ENCODE measurements around the gene RAE1.
"Not testable (repeated sequence)": the region's sequence is repeated elsewhere in the genome, so short reads cannot be mapped to it uniquely, and the experiment has no call there.

Gene RAE1

DNA sequence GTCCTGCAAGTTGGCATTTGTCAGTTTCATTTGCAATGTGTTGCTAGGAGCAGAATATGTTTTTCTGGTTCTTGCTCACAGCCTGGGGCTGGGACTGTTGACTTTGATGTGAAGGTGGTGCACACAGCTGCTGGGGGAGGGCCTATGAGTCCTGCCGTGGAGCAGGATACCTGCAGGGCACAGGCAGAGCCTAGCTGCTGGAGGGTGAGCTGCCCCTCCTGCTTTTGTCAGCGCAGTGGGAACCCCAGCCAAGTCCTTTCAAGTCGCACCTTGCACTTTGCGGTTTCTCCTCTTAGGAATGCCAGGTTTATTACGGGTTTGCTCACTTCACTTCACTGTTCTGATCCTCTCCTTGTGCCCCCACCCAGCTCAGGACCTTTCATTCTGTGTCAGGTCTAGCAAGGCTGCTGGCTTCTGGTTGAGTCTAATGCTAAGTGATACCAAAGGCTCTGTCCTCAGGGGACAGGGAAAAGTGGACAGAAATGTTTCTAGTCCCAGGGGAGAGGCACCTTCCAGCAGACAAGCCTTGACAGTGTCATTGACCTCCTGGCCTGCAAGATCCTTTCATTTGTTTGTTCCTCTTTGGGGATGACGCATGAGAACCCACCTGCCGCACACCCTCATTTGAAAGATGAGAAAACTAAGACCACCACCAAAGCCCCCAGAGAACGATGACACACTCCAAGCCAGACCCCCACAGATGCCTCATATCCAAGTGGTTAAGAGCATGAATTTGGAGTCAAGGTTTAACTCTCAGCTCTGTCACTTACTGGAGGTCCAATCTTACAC is 24.2 kb upstream of the RAE1 start:
- no peak for DNase-seq (ENCODE audit: low spot score)

DNA sequence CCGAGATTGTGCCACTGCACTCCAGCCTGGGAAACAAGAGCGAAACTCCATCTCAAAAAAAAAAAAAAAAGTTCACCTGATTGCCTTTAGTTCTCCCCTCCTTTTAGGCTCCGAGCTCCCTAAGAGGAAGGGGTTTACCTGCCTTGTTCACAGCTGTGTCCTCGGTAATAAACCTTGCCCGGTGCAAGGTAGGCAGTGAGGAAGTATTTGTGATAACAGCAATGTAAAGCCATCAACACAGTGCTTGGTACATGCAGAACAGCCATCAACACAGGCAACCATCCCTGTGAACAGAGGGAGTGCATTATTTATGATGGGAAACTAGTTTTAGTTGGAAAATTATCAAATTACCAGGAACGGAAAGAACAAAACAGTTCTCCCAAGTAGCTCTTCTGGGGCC is 23.2 kb upstream of the RAE1 start:
- no peak for DNase-seq (ENCODE audit: low spot score)

DNA sequence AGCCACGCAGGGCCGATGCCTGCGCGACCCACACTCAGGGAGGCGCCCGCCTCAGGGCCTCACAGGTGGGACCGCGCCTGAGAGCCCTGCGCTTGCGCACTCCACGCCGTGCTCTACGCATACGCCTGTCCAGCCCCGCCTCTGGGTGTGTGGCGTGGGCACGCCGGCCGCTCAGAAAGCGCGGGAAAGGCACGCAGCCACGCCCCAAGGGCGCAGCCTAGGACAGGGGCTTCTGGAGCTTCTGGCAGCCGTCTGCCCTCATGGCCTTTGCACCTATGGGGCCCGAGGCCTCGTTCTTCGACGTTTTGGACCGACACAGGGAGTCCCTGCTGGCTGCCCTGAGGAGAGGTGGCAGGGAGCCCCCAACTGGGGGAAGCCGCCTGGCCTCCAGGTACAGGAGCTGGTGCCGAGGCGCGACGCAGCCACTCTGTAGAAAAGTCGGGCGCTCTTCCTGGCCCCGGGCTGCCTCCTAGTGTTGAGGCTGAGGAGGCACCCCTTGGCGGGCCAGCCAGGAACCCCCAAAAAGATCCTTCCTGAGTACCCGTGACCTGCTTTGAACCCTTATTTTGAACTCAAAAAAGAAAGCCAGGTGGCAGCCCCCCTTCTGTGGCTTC is 21.3 kb upstream of the RAE1 start, which contains the start of gene SPO11:
Gene SPO11, plus strand, starts transcription at position 196 of the 614 bp plus-strand sequence. Its CDS starts 65 bp downstream, at position 261.
- no peak for DNase-seq (ENCODE audit: low spot score)

DNA sequence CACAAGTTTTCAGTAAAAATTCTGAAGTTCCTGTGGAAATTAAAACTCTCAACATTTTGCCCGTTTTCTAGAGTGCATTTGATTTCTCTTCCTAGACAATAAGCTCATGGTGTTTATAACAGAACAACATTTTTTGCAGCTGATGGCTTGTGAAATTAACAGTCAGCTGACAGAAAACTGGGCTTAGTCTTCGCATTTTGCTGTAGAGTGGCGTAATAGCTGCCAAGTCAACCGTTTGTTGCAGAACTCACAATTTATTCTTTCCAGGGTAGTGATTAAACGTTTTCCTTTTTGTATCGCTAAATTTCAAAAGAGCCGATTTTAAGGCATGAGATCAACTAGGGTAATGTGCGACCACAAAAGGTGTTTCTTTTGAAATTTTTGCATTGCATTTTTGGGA is 20.1 kb upstream of the RAE1 start:
- no peak for DNase-seq (ENCODE audit: low spot score)

DNA sequence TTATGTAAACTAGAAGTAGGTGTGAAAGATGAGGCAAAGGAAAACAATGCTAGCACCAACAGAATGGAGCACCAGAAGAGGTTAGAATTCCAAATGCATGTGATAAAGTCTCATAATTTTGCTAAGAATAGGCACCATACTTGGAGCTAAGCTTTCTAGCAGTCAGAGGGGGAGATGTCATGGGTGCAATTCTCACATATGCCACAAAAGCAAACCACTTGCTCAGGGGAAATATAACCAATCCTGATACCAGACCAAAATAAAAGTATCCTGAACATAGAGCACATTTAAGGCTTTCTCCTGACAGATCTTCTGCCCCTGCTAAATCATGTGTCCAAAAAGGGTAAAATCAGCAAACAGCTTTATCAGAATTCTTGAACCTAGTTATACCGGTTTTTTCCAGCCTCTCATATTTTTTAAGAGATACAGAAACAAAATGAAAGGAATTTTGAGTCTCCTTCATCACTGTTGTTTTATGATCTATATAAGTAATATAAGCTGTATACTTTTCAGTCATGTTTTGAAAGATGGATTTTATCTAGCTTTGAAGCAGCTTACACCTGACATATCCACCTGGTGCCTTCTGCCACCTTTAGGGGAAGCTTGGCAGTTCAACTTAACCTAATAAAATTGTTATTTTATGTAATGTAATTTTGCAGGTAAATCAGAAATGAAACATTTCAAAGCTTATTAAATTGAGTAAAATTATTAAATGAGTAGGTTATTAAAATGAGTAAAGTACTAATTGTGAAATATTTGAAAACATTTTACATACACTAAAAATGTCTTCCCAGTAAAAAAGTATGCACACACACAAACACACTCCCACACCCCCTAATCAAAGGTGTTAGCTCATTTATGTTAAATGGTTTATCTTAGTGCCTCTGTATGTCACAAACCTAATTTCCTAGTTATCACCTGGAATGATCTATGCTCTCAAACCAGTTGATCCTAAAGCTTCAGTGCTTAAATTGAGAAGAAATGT is 18.7 kb upstream of the RAE1 start:
- DNase-seq (ENCODE audit: low spot score) = no peak

DNA sequence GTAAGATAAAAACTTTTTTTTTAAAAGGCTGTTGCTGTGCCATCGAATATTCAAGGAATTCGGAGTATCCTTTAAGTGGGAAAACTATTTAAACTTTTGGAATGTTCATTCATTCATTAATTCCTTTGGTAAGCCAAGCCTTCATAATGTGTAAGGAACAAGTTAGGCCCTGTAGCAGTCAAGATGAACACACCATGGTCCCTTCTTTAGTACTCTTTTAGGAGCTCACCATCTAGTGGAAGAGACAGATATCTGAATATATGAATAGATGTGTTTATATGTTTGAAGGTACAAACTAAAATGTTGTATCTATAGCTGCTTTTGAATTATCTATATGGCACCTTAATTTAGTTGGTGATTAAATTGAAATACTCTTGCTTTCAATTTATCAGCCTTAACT is 15.7 kb upstream of the RAE1 start:
- no peak for DNase-seq (ENCODE audit: low spot score)

DNA sequence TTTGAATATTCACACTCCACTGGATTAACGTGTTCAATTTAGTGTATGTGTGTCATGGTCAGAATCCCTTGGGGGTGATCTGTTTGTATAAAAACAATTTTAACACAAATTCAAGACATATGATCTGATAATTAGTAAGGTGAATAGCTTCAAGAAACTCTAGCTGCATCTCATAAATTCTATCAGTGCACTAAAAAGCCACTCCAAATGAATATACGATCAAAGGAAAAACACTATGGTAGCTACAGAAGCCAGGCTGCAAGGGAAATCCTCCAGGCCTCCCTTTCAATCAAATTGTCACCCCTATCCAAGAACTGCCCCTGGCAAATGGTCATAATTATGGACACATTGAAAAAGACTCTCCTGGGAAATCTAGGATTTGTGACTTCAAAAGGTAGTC is 9.4 kb upstream of the RAE1 start:
- no peak for DNase-seq (ENCODE audit: low spot score)

DNA sequence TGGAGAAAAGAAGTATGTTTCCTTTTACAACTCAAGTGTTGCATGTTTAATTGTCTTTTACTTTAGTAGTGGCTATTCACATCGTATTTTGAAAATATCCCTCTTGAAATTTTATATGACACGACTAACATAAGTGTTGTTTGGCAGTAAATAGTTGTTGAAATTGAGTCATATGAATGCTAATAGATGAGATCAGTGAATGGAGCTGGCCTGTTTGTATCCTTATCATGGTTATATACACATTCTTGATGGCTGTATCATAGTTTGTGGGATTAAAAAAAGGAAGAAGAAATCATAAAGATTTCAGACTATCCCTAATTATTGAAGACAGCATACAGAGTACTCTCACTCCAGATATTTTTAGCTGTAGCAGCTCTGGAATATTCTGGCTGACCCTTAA is 8.2 kb upstream of the RAE1 start:
- DNase-seq (ENCODE audit: low spot score) = no peak

DNA sequence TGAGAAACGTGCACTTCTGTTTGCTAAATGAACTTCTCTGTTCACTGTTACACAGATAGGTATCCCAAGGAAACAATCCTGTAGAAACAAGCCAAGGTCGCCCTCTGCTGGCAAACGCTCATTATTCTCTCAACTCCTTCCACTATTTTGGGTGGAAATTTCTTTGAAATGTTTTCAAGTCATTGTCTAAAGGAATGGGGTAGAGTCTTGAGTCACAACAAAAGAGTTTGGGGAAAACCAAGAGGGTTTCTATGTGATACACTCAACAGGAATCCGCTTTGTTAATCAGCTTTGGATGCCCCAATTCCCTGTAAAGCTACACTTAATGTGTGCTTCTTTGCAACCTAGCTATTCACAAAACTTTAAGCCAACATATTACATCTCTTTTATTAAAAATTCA is 4.6 kb upstream of the RAE1 start:
- DNase-seq (ENCODE audit: low spot score) = peak; percentile 74

DNA sequence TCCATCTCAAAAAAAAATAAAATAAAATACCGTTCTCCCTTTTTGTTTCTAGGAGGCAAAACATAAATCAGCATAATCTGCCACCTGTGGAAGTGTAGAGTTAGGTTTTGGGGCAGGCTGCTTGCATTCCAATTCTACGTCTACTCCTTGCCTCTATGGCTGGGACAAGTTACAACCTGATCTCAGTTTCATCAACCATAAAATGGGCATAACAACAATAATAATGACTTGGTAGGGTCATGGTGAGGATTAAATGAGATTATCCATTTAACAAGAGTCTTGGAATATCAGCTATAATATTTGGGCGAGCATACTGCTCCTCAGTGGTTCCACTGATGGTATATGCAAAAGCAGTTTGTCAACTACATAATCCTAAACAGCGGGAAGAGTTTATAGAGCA is 3.7 kb upstream of the RAE1 start:
- DNase-seq (ENCODE audit: low spot score) = no peak

DNA sequence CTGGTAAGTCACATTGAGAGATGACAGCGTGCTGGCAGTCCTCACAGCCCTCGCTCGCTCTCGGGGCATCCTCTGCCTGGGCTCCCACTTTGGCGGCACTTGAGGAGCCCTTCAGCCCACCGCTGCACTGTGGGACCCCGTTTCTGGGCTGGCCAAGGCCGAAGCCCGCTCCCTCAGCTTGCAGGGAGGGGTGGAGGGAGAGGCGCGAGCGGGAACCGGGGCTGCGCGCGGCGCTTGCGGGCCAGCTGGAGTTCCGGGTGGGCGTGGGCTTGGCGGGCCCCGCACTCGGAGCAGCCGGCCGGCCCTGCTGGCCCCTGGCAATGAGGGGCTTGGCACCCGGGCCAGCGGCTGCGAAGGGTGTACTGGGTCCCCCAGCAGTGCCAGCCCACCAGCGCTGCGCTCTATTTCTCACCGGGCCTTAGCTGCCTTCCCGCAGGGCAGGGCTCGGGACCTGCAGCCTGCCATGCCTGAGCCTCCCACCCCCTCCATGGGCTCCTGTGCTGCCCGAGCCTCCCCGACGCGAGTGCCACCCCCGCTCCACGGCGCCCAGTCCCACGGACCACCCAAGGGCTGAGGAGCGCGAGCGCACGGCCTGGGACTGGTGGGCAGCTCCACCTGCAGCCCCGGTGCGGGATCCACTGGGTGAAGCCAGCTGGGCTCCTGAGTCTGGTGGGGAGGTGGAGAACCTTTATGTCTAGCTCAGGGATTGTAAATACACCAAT is 2.7 kb upstream of the RAE1 start:
- not testable (repeated sequence) for DNase-seq (ENCODE audit: low spot score)

DNA sequence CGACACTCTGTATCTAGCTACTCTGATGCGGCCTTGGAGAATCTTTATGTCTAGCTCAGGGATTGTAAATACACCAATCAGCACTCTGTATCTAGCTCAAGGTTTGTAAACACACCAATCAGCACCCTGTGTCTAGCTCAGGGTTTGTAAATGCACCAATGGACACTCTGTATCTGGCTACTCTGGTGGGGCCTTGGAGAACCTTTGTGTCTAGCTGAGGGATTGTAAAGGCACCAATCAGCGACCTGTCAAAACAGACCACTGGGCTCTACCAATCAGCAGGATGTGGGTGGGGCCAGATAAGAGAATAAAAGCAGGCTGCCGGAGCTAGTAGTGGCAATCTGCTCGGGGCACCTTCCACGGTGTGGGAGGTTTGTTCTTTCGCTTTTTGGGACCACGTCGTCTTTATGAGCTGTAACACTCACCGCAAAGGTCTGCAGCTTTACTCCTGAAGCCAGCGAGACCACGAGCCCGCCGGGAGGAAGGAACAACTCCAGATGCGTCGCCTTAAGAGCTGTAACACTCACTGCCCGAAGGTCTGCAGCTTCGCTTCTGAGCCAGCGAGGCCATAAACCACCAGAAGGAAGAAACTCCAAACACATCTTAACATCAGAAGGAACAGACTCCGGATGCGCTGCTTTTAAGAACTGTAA is 2.0 kb upstream of the RAE1 start:
- DNase-seq (ENCODE audit: low spot score) = not testable (repeated sequence)

DNA sequence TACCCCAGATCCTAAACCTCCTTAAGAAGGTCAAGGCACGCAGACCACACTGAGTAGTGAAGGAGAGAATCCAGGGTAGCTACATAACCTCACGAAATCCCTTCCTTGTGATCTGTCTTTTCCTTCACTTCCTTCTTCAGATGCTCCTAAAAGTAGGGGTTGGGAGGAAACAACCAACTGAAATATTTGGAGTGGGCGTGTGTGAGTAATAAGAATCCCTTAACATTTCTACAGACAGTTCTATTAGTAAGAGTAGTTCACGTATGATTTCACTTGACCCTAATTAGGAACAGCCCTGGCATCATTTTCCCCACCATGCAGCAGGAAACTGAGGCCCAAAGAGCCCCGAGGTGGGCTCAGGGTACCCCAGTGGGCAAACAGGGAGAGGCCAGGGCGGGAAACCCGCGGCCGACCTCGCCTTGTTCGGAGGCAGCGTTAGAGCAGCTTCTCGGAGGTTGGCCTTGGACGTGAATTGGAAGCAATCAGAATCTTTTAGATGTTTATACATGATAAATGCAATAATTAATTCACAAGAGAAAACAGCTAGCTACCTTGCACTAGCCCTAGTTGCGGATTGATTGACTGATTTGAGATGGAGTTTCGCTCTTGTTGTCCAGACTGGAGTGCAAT is 859 bp upstream of the RAE1 start:
- DNase-seq (ENCODE audit: low spot score) = no peak

DNA sequence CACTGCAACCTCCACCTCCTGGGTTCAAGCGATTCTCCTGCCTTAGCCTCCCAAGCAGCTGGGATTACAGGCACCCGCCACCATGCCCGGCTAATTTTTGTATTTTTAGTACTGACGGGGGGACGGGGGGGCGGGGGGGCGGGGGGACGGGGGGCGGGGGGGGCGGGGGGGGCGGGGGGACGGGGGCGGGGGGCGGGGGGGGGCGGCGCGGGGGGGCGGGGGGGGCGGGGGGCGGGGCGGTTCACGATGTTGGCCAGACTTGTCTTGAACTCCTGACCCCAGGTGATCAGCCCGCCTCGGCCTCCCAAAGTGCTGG is 371 bp upstream of the RAE1 start:
- not testable (repeated sequence) for DNase-seq (ENCODE audit: low spot score)

DNA sequence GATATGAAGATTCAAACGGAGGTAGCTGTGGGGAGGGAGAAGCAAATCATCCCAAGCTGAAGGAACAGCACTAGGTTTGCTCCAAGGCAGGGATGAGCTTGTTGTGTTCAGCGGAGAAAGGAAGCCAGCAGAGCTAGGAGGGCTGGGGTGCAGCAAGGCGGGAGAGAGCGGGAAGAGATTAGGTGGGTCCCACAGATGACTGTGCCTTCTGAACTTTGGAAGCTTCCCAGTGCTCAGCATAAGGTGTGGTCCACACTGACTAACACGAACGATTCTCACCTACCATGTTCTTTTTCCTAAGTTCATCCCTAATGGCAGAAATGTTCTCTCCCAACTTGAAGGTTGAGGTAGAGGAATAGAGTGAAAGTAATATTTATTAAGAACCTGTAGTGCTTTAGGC is 1.2 kb downstream of the RAE1 start:
- DNase-seq (ENCODE audit: low spot score) = no peak

DNA sequence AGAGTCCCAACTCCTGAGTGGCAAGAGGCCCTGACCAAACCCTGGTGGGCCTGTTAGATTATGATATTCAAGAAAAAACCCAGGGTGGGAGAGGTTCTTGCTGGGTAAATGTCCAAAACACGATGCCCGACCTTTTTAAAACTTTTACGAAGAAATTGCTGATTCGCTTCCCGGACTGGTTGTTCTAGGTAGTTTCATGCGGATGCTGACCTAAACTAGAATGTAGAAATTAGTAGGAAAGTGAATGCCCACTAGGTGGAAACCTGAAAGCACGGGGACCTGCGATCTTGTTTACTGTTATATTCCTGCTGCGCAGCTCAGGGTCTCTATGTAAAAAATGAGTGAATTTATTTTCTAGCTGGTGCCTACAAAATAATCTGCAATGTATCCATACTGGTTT is 2.3 kb downstream of the RAE1 start:
- no peak for DNase-seq (ENCODE audit: low spot score)

DNA sequence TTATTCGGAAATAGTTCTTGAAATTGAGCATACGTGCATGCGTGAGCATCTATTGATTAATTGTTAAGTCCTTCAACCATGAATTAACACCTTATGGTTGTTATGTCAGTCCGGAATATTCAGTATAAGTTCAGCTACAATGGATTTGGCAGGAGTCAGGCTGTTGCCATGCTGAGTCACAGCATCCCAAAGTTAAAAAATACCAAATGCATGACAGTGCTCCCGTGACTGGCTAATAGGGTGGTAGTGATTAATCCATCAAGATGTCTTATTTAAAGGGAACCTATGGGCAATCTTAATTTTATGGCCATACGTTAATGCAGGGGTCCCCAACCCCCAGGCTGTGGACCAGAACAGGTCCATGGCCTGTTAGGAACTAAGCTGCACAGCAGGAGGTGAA is 10.5 kb downstream of the RAE1 start:
- DNase-seq (ENCODE audit: low spot score) = no peak

DNA sequence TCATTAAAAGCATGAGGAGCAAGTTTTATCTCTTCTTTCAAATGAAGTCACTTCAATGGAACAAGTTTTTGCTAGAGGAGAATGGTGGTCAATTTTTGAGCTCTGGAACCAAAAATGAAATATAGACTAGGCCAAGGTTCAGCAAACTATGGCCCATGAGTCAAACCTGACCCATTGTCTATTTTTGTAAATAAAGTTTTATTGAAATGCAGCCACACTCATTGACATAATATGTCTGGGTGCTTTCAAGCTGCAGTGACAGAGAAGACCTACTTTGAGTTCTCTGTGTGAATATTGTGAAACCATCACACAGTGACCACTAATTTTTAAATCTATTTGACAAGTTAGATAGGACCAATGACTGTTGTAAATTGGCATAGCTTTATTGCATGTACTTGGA is 13.4 kb downstream of the RAE1 start:
- no peak for DNase-seq (ENCODE audit: low spot score)

DNA sequence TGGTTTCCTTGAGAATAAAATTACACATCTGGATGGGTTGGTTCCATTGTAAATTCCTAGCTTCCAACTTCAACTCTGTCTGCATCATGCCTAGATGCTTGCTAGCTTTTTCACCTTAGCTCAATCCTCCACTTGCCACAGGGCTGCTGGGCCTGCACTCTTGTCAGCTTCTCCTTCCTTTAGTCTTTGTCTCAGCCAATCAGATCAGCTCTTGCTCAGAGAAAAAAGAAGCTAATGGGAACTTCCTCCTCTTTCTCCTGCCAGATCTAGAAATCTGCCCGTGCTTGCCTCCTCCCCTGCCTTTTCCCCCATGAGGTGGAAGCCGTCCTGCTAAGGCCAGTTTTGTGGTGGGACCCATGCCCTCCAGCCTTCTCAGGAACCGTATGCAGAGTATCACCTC is 18.5 kb downstream of the RAE1 start:
- no peak for DNase-seq (ENCODE audit: low spot score)

DNA sequence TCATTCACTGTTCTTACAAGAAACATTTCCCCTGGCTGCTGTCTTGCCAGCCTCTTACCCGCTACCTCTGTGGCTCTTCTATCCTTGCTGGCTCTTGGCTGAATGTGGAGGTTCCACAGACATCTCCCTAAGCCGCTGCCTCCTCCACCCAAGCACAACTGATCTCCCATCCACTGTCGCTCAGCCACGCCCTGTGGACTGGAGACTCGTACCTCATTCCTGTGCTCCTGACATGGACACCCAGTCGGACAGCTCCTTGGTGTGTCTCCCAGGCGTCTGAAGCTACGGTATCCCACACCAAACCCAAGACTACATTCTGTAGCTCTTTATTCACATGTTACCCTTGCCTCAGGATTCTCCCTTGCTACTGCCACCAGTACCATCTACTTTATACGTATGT is 19.3 kb downstream of the RAE1 start:
- DNase-seq (ENCODE audit: low spot score) = no peak

DNA sequence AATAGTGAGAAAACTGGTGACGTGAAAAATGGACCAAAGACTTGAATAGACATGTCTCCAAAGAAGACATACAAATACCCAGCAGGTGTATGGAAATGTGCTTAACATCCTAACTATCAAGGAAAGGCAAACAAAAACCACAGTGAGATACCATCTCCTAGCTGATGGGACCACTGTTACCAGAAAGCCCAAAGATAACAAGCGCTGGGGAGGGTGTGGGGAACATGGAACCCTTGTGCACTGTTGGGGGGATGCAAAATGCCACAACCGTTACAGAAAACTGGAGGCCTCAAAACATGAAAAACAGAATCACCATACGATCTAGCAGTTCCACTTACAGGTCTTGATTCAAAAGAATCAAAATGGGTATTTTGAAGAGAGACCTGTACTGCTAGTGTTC is 20.3 kb downstream of the RAE1 start:
- no peak for DNase-seq (ENCODE audit: low spot score)

Measured in left forelimb (tissue), 1 donor.